SH-SY5Y (cell line): ENCODE measurements around the gene UGGT2.

Experiments used
- GATA2 ChIP-seq: IDR thresholded peaks from 2 replicates; pipeline ENCODE4 v1.6.1; 2011; ENCODE audit warnings: mild to moderate bottlenecking, low read depth, low read length
- GATA3 ChIP-seq: IDR thresholded peaks from 2 replicates; pipeline ENCODE4 v1.6.1; 2011; ENCODE audit warnings: low read depth, mild to moderate bottlenecking, low read length, moderate library complexity

GRCh38 chr13:95861296-95861695 is 191.9 kb downstream of the UGGT2 start:
- TF ChIP-seq GATA3 (no peak), GATA2 (no peak)
